GM19455 (cell line): ENCODE data around the gene EFS.
"Not testable (repeated sequence)": the region's sequence is repeated elsewhere in the genome, so short reads cannot be mapped to it uniquely, and the experiment has no call there.

Experiments
- ATAC-seq: cut with Tn5 transposase; IDR thresholded peaks from one replicate; pipeline ENCODE4 v1.9.1; 2021; ENCODE audit not compliant: unreplicated experiment

Gene EFS

DNA sequence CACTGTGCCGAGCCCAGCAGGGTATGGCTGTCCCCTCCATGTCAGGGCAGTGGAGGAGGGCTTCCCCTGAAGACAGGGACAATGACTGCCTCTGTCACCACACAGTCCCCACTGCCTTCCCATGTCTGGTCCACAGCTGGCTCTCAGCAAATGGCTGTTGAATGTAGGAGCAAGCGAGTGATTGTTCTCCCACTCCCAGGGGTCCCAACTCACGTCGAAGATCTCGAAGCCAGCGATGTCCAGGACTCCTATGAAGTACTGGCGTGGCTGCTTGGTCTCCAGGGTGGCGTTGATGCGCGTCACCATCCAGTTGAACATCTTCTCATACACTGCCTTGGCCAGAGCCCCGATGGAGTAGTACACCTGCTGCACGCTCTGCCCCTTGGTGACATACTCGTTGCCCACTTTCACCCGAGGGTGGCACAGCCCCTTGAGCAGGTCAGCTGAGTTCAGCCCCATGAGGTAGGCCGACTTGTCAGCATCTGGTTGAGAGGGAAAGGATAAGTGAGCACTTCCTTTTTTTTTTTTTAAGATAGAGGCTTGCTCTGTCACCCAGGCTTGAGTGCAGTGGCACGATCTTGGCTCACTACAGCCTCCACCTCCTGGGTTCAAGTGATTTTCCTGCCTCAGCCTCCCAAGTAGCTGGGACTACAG lies 35.7 kb upstream of the EFS start:
- ATAC-seq: not testable (repeated sequence)

DNA sequence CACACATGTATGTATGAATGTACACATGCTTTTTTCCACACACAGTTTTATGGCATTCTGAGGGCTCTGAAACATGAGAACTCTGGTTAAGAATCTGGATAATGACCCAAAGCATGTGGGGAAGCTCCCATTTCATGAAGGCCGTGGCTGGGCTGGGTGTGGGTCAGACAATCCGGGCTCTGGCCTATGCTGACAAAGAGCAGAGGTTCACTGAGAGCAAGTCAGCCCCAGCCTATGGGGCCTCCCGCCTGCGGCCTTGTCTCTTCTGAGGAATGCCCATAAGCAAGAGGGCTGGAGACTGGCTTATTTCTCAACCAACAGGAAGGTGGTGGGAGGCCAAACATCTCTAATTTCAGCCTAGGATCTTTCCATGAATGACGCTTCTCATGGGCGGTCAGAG lies 34.6 kb upstream of the EFS start:
- ATAC-seq: no peak

DNA sequence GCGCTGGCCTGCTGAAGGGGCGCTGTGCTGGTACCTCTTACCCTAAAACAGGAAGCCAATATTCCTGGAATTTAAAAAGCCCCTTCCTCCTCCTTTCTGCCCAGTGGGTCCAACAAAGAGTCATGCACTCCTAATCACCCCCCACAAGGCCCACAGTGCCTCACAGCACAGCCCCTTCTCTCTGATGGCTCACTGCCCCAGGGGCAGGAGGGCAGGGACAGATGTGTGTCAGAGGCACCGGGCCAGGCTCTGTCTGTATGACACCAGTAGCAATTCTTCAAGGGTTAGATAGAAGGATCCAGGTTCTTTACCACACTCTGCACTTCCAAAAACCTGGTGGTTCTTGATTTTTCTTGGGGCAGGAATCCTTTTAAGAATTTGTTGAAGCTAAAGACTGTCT lies 34.2 kb upstream of the EFS start:
- ATAC-seq: no peak

DNA sequence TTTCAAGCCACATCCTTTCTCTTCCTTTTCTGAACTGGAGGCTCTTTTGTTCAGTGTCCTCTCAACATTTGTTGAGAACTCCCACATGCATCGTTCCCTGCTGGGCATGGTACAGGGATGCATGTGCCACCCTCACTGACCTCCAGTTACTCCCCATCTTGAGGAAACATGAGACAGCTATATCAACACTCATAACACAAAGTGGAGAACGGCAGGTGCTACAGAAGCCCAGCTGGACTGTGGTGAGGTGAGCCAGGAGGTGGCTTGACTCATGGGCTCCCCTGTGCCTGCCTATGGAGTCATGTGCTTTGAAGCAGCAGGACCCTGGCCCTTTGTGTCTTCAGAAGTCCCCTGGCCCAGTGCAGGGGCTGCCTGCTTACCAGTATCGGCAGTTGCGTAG lies 33.4 kb upstream of the EFS start:
- no peak for ATAC-seq

DNA sequence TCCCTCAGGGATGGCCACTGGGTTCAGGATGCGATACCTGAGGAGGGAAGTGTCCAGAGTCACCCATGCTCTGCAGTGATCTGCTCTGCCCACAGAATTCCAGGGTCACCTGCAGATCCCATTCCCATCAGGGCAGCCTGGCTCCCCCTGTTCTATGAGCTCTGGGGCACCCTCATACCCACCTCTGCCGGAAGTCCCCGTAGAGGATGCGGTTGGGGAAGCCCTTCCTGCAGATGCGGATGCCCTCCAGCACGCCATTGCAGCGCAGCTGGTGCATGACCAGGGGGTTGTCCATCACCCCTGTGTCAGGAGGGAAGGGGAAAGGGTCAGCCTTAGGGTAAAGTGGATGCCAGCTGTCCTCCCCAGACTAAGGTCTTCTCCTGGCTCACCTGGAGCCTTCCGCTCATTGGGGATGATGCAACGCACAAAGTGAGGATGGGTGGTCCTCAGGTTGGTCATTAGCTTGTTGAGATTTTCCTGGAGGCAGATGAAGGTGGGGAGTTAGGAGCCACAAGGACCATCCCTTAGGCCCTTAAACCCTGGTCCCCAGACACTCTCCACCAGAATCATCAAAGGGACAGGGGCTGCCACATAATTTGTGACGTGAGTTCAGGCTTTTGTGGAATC lies 31.9 kb upstream of the EFS start:
- ATAC-seq: no peak

DNA sequence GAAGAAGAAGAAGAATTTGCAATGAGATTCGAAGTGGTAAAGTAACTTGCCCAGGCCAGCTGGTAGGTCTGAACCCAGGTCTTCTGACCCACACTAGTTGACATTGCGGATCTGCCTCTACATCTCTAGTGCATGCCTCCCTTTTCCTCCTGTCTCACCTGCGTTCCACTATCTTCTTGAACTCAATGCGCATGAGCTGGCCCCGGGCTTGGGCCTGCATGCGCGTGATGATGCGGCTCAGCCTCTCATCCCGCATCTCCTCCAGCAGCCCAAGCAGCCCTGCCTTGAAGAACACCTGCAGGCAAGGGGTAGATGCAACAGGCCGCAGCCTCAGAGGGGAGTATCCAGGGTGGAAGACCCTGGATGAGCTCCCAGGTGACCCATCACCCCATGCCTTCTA lies 31.2 kb upstream of the EFS start:
- ATAC-seq: no peak

DNA sequence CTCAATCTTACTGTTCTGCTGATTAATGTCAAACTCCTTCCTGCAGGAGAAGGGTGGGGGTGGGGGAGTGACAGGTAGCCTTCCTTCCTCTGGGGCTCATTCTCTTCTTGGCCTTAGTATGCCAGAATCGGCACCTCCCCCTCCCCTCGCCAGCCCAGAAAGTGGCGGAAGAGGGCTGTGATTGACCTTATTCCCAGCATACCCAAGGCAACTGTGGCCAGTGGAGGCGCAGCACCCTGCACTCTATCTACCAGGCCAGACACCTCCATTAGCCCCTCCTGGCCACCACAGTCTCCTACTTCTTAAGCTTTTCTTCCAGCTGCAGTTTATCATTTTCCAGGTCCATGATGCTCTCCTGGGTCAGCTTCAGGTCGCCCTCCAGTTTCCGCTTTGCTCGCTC lies 27.6 kb upstream of the EFS start:
- no peak for ATAC-seq

DNA sequence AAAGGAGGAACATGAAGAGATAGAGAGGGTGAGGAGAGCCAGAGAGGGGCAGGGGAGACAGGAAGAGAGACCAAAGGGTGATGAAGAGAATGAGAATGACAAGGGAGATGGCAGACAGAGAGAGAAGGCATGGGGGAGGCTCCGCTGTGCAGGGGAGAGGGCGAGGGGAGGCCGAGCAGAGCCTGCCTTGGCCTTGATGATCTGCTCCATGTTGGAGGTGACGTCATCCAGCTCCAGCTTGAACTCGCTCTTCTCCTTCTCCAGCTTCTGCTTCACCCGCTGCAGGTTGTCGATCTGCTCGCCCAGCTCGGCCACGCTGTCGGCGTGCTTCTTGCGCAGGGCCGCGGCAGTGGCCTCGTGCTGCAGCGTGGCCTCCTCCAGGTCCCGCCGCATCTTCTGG lies 24.9 kb upstream of the EFS start:
- not testable (repeated sequence) for ATAC-seq

DNA sequence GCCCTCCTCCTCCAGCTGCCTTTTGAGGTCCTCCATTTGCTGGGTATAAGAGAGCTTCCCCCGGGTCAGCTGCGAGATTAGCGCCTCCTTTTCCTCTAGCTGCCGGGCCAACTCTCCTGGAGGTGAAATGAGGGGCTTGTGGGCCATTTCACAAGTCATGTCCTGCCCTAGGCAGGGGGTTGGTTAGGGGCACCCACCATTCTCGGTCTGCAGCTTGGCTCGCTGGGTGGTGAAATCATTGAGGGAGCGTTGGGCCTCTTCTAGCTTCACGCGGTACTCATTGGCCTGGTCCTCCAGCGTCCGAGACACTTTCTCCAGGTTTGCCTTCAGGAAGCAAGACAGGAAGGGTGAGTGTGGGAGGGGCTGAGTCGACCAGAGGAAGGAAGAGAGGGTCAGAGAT lies 24.4 kb upstream of the EFS start:
- ATAC-seq: no peak

DNA sequence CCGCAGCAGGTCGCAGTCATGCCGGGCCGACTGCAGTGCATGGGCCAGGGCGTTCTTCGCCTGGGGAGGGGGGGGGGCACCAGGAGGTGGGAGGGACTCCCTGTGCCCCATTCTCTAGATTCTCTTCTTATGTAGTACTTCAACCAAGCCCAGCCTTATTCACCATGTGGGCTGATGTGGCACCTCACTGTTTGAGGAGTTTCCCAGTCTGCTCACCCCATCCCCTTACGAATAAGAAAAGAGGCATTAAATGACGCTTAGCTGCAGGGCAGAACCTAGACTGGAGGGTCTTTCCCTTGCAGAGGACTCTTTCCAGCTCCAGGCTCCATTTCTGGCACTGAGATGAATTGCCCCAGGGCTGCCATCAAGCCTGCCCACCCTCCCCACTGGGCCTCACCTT lies 24.0 kb upstream of the EFS start:
- ATAC-seq: no peak

DNA sequence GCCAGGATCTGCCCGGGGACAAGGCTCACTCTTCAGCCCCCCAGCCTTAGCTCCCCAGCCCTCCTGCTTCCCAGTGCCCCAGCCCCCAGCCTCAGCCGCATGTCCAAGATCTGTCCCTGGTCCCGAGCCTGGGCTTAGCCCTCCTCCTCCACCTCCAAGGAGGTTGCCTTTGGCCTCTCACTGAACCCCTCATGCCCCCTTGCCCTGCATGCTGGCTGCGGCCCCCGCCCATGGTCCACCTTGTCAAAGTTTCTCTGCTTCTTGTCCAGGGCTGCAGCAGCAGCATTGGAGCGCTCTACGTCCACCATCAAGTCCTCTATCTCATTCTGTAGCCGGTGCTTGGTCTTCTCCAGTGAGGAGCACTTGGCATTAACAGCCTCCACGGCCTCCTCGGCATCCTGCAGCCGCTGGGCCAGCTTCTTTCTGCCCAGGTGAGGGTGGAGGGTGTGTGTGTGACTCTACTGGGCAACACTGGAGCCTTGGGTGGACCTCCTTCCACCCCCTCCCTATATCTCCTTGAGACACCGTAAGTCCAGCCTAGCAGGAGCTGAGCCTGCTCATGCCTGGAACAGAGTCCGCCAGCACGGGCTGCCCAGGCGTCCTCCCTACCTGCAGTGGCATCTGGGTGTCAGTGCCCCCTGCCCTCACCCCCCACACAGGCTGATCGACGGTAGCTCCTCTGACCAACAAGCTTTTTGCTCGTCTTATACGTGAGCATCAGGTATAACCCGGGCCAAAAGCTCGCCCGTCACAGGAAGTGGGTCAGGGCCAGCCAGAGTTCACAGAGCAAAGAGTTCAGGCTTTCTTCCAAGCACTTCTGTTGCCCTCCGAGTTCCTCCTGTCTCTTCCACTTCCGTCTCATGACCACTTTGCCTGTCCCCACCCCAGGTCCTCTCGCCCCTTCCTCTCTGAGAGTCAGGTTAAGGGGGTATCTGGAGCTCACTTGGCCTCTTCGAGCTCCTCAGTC lies 23.2 kb upstream of the EFS start:
- ATAC-seq: no peak

DNA sequence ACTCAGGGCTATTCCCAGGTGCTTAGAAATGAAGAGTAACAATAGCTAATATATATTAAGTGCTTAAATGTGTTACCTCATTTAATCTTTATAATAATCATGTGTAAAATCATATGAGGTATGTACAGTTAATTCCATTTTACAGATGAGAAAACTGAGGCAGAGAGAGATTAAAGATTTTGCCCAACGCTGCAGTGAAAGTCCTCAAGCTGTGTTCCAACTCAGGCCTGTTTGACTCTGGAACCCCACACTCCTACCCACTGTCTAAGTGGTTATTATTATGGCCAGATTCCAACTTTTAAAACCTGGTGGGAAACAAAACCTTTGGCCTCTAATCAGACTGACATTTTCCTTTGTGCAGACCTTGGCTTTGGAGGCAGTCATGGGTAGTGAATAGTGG lies 22.0 kb upstream of the EFS start:
- no peak for ATAC-seq

DNA sequence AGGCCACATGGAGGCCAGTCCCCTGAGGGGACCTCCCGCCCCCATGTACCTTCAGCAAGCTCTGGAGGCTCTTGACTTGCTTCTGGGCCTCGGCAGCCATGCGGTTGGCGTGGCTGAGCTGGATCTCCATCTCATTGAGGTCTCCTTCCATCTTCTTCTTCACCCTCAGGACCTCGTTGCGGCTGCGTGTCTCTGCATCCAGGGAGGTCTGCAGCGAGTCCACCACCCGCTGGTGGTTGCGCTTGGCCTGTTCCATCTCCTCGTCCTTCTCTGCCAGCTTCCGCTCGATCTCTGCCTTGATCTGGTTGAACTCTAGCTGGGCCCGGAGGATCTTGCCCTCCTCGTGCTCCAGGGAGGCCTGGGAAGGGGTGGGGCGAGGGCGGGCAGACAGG lies 21.3 kb upstream of the EFS start:
- ATAC-seq: not testable (repeated sequence)

DNA sequence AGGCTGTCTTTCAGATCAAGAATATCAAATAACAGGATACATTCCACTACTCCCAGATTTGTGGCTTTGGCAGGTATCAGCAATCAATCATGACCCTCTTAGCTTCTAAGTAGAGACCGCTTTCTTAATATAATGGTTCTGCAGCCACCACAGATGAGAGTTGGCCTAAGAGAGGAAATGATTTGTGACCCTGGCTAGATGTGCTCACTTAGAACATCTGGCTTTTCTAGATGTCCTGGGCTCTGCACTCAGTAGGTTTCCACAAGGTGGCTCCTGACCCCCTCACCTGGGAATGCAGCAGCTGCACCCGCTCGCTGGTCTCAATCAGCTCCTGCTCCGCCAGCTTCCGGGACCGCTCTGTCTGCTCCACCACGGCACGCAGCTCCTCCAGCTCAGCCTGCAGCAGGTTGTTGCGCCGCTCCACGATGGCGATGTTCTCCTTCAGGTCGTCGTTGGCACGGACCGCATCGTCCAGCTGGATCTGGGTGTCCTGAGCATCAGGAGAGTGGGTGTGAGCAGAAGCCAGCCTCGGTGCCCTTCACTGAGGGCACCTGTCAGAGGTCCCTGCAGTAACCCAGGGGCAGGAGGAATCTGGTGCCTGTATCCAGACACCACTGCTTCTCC lies 20.8 kb upstream of the EFS start:
- ATAC-seq: no peak

DNA sequence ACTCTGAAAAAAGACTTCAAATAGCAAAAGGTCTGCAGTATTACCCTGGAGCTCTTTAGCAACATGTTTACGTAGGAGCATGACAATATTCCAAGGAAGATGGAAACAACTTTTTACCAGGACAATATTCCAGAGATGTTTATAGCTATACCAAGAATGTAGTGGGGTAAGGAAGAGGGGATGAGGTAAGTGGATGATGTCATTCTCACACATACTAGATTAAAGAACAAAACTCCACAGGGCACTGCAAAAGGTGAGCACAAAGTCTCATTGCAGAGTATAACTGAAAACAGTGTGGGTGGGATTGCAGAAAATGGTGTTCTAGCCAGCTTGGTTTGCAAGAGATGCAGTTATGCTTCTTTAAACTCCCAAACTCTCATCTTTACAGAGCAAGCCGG lies 20.3 kb upstream of the EFS start:
- no peak for ATAC-seq

DNA sequence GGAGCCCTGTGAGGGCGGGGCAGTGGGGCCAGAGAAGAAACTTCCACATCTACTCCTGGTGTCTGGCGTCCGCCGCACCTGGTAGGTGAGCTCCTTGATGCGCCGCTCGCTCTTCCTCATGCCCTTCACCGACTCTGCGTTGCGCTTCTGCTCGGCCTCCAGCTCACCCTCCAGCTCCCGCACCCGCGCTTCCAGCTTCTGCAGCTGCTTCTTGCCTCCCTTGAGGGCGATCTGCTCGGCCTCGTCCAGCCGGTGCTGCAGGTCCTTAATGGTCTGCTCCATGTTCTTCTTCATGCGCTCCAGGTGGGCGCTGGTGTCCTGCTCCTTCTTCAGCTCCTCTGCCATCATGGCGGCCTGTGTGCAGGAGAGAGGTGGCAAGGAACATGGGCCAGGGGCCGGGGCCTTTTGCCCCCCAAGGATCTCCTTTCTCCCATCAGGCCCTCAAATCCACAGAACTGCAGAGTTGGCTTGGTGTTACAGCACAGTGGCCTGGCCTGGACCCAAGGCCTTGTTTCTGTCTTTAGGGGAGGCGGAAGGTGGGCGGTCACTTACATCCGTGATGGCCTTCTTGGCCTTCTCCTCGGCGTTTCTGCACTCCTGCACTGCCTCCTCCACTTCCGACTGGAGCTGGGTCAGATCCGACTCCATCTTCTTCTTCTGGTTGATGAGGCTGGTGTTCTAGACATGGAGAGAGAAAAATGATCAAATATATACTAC lies 19.6 kb upstream of the EFS start:
- no peak for ATAC-seq

DNA sequence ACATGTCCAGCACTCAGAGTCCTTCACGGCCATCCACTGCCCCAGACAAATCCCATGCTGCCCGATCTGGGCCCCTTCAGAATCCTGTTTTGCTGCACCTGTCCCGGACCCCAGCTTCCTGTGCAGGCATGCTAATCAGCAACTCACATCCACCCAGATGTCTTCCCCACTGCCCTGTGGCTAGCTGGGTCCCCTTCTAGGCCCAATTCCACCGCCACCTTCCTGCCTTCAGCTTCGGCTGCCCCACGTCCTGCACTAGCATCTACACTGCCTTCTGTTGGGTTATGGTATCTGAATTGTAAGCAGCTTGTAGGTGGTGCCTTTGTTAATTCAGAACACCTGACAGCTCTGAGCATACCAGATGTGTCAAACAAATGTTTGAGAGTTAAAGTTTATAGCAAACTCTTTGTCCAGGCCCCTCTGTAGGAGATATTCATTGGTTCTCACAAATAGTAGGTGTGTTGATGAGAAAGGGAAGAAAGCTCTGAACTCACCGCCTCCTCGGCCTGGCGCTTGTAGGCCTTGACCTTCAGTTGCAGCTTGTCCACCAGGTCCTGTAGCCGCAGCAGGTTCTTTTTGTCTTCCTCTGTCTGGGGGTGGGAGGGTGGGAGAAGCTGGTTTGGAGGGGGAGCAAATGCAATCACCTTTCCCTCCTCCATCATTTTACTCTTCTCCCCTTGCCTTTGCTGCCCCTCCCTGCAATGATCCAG lies 17.9 kb upstream of the EFS start:
- no peak for ATAC-seq

DNA sequence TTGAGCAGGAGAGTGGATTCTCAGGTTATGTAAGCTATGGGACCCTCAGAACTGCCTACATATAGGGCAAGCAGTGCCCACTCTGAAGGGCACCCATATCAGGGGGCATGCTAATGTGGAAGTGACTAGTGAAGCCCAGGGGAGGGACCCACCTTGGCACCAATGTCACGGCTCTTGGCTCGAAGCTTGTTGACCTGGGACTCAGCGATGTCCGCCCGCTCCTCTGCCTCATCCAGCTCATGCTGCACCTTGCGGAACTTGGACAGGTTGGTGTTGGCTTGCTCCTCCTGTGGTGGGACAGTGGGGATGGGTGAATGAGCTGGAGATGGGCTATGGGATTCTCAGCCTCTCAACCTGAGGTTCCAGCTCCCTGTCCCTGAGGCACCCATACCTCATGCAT lies 17.3 kb upstream of the EFS start:
- ATAC-seq: no peak

DNA sequence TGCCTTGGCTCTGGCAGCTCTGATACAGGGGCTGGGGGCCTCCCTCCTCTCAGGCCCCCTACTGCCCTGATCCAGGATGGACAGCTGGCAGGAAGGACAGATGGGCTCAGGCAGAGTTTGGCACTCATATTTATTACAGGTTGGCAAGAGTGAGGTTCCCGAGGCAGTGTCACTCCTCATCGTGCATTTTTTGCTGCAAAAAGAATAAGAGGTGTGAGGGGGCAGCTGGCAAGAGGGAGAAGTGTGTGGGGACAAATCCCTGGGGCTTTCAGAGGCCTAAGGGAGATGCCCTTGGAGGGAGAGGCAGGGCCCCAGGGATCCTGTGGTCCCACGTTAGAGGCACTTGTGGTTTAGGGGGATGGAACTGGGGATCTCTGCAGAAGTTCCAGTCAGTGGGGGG lies 16.9 kb upstream of the EFS start:
- ATAC-seq: no peak

DNA sequence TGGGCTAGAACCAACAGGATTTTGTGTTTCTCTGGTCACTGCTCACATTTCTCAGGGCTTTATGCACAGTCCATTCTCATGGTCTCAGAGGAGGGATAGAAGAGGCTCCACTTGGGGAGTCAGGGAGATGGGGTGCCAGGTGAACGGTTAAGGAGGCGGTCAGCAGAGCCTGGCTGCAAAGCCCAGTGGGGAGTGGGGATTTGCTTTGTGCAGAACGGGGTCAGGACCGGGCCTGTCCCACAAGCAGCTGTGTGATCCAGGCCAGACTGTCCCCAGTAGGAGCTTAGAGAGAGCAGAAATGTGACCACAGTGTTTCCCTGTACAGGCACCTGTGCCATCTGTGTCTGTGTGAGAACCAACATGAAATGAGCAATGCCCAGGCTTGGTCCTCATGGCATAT lies 16.0 kb upstream of the EFS start:
- no peak for ATAC-seq
